ENCODE results near the gene ZXDC. TPM values are rescaled to one million over a fixed set of nuclear protein-coding genes. Genes with fewer than 3 reads are reported as not detected.

Gene ZXDC
- polyA plus RNA-seq, 1 donor (not counting 4 experiments of a cell fraction or from before 2014, with no cell fraction given) = 10.7 TPM

- H3K4me3 ChIP-seq (ENCODE audit: control insufficient read depth in 2 of 3, extremely low read depth in 1 of 3, insufficient read depth in 2 of 3, low read depth in 1 of 3, low read length in 3 of 3) = no peak overlapping the region
- dilution Hi-C loops (cut with MboI; ENCODE audit: extremely low pct_ligation_motif_present, low sequenced_read_pairs) = no loop called here
- no peaks in the 10 kb centered on the region for H3K36me3 ChIP-seq (ENCODE audit: control insufficient read depth in 2 of 2, extremely low read depth in 1 of 2, insufficient read depth in 2 of 2, low read length in 2 of 2)
- FAIRE-seq (no peak), DNase-seq (ENCODE audit: low read depth, low spot score) (no peak)
- H3K4me1 ChIP-seq (ENCODE audit: control insufficient read depth, extremely low read depth, insufficient read depth, low read length) = no peaks in the 10 kb centered on the region
- H3K9me1 ChIP-seq (ENCODE audit: control insufficient read depth, extremely low read depth, insufficient read depth, low read length) = no peaks in the 10 kb centered on the region
- no peak overlapping the region for H3K4me2 ChIP-seq (ENCODE audit: control insufficient read depth, extremely low read depth, insufficient read depth, low read depth, low read length)
- H3K27me3 ChIP-seq (ENCODE audit: control insufficient read depth, extremely low read depth, insufficient read depth, low read length) = peaks cover 54% of the 10 kb centered on the region
- TF ChIP-seq CTCF (optimal IDR thresholded peaks at IDR 0.05 in 1 of 3, IDR thresholded peaks at IDR 0.05 in 1 of 3, conservative IDR thresholded peaks at IDR 0.05 in 1 of 3; ENCODE audit: extremely low read depth in 1 of 3, insufficient read depth in 2 of 3, low read length in 3 of 3) = no peak
- no peak overlapping the region for H2AFZ ChIP-seq (ENCODE audit: control insufficient read depth, low read length)
- H3K9me3 ChIP-seq (ENCODE audit: control insufficient read depth, low read depth, low read length) = no peaks in the 10 kb centered on the region
- H3K79me2 ChIP-seq (ENCODE audit: control insufficient read depth, insufficient read depth, low read length) = no peaks in the 10 kb centered on the region
- H3K27ac ChIP-seq (ENCODE audit: control insufficient read depth, insufficient read depth, low read length) = no peak overlapping the region
- H3K9ac ChIP-seq (ENCODE audit: control insufficient read depth, extremely low read depth, insufficient read depth, low read length) = no peak overlapping the region
- H4K20me1 ChIP-seq (ENCODE audit: control insufficient read depth, extremely low read depth, insufficient read depth, low read length) = no peaks in the 10 kb centered on the region
Observed at GRCh38 chr3:126394977-126395321, 80.7 kb downstream of the ZXDC start.

GRCh38 chr3:126394179-126394976 lies 81.3 kb downstream of the ZXDC start, which contains the start of gene CFAP100:
TSS of gene CFAP100 (plus strand) at chr3:126394909. CDS start at chr3:126396001, 1,092 bp downstream.
- Histone ChIP-seq H3K4me2 (ENCODE audit: control insufficient read depth, extremely low read depth, insufficient read depth, low read depth, low read length) (no peak within 1 kb of the TSS), H4K20me1 (ENCODE audit: control insufficient read depth, extremely low read depth, insufficient read depth, low read length) (no peaks in the 10 kb centered on the region), H2AFZ (ENCODE audit: control insufficient read depth, low read length) (no peak within 1 kb of the TSS), H3K27me3 (ENCODE audit: control insufficient read depth, extremely low read depth, insufficient read depth, low read length) (peaks cover 54% of the 10 kb centered on the region), H3K36me3 (ENCODE audit: control insufficient read depth in 2 of 2, extremely low read depth in 1 of 2, insufficient read depth in 2 of 2, low read length in 2 of 2) (no peaks in the 10 kb centered on the region), H3K79me2 (ENCODE audit: control insufficient read depth, insufficient read depth, low read length) (no peaks in the 10 kb centered on the region), H3K27ac (ENCODE audit: control insufficient read depth, insufficient read depth, low read length) (no peak within 1 kb of the TSS), H3K9ac (ENCODE audit: control insufficient read depth, extremely low read depth, insufficient read depth, low read length) (no peak within 1 kb of the TSS), H3K9me1 (ENCODE audit: control insufficient read depth, extremely low read depth, insufficient read depth, low read length) (no peaks in the 10 kb centered on the region), H3K4me1 (ENCODE audit: control insufficient read depth, extremely low read depth, insufficient read depth, low read length) (peaks cover 2% of the 10 kb centered on the region), H3K4me3 (ENCODE audit: control insufficient read depth in 2 of 3, extremely low read depth in 1 of 3, insufficient read depth in 2 of 3, low read depth in 1 of 3, low read length in 3 of 3) (no peak within 1 kb of the TSS), H3K9me3 (ENCODE audit: control insufficient read depth, low read depth, low read length) (no peaks in the 10 kb centered on the region)
- FAIRE-seq = no peak
- TF ChIP-seq CTCF (optimal IDR thresholded peaks at IDR 0.05 in 1 of 3, IDR thresholded peaks at IDR 0.05 in 1 of 3, conservative IDR thresholded peaks at IDR 0.05 in 1 of 3; ENCODE audit: extremely low read depth in 1 of 3, insufficient read depth in 2 of 3, low read length in 3 of 3) (no peak), EZH2 (IDR thresholded peaks at IDR 0.05; ENCODE audit: low read length) (peak; percentile 15)
- dilution Hi-C loops (cut with MboI; ENCODE audit: extremely low pct_ligation_motif_present, low sequenced_read_pairs) = no loop called here
- no peak for DNase-seq (ENCODE audit: low read depth, low spot score)

Data from keratinocyte (primary cell).